ENCODE results near the gene SIGLEC10. TPM values are rescaled to one million over a fixed set of nuclear protein-coding genes. Genes with fewer than 3 reads are reported as not detected.
"Not testable (repeated sequence)": the region's sequence is repeated elsewhere in the genome, so short reads cannot be mapped to it uniquely, and the experiment has no call there.

The SIGLEC10 gene, protein sequence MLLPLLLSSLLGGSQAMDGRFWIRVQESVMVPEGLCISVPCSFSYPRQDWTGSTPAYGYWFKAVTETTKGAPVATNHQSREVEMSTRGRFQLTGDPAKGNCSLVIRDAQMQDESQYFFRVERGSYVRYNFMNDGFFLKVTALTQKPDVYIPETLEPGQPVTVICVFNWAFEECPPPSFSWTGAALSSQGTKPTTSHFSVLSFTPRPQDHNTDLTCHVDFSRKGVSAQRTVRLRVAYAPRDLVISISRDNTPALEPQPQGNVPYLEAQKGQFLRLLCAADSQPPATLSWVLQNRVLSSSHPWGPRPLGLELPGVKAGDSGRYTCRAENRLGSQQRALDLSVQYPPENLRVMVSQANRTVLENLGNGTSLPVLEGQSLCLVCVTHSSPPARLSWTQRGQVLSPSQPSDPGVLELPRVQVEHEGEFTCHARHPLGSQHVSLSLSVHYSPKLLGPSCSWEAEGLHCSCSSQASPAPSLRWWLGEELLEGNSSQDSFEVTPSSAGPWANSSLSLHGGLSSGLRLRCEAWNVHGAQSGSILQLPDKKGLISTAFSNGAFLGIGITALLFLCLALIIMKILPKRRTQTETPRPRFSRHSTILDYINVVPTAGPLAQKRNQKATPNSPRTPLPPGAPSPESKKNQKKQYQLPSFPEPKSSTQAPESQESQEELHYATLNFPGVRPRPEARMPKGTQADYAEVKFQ
- total RNA-seq (not detected in 2 replicates), polyA plus RNA-seq (0.22 and 0.55 TPM in 2 replicates)

DNA sequence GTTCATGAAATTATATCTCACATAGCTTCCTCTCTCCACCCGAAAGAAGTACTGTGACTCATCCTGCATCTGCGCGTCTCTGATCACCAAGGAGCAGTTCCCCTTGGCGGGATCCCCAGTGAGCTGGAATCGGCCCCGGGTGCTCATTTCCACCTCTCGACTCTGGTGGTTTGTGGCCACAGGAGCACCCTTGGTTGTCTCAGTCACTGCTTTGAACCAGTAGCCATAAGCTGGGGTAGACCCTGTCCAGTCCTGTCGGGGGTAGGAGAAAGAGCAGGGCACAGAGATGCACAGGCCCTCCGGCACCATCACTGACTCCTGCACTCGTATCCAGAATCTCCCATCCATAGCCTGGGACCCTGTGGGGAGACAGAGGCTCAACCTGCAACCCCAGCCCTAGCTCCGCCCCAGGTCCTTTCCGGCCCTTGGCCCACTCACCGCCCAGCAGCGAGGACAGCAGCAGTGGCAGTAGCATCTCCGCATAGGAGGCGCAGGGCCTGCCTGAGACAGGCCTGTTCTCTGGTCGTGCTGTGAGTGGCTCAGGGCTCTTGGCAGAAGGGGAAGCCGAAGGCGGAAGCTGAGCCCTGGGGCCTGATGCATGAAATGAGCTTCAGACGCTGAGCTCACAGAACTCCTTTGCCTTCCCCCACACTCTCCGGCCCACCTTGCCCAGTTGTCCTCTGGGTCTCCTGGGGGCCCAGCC lies at the start of gene SIGLEC10:
Gene SIGLEC10, minus strand, starts transcription at position 536 of the 703 bp plus-strand sequence. Its CDS starts 61 bp downstream, at position 475.
- Histone ChIP-seq H3K27me3 (peaks cover 11% of the 10 kb centered on the region), H3K36me3 (no peaks in the 10 kb centered on the region), H3K9me3 (ENCODE audit: low read depth) (no peaks in the 10 kb centered on the region), H3K4me3 (no peak within 1 kb of the TSS), H3K4me1 (ENCODE audit: low read depth) (no peaks in the 10 kb centered on the region), H3K27ac (no peak within 1 kb of the TSS)
- peak in 1 of 2 donors; percentile 23 for DNase-seq (ENCODE audit: low read depth in 1 of 2, low spot score in 1 of 2)
- TF ChIP-seq, protein P1, sequence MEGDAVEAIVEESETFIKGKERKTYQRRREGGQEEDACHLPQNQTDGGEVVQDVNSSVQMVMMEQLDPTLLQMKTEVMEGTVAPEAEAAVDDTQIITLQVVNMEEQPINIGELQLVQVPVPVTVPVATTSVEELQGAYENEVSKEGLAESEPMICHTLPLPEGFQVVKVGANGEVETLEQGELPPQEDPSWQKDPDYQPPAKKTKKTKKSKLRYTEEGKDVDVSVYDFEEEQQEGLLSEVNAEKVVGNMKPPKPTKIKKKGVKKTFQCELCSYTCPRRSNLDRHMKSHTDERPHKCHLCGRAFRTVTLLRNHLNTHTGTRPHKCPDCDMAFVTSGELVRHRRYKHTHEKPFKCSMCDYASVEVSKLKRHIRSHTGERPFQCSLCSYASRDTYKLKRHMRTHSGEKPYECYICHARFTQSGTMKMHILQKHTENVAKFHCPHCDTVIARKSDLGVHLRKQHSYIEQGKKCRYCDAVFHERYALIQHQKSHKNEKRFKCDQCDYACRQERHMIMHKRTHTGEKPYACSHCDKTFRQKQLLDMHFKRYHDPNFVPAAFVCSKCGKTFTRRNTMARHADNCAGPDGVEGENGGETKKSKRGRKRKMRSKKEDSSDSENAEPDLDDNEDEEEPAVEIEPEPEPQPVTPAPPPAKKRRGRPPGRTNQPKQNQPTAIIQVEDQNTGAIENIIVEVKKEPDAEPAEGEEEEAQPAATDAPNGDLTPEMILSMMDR (IDR thresholded peaks at IDR 0.05; ENCODE audit: low read depth, low read length), result no peak

DNA sequence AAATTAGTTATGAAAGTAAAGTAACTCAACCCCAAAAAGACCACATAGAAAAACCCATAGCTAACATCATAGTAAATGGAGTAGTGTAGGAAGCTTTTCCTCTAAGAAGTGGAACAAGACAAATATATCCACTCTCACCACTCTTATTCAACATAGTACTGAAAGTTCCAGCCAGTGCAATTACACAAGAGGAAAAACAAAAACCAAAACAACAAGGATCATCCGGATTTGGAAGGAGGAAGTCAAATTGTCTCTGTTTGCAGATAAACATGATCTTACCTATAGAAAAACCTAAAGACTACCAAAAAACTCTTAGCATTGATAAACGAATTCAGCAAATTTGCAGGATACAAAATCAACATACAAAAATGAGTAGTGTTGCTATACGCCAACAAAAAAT lies 49.3 kb upstream of the SIGLEC10 start:
- H3K27me3 ChIP-seq, result no peaks in the 10 kb centered on the region

DNA sequence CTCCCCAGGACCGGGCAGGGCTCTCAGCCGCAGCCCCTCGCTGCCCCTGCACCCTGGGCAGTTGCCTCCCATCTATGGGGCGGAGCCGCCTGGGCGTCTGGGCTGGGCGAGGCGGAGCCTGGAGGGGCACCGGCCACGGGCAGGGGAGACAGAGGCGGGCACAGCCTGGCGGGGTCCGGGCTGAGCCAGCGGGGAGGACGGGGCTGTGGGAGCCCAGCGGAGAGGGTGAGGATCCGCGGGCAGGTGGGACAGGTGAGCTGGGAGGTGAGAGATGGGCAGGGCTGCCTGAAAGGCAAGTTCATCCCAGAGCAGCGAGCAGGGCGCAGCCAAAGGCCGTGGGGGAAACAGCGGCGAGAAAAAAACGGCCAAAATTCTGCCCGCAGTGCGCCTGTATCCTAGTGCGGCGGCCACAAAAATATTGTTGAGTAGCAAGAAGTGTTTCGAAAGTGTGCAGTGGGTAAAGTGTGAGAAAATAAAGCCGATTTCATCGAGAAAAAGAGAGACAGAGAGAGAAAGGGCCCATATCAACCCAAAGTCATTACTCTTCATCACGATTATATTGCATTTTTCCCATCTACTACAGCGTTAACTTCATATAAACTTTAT lies 46.6 kb upstream of the SIGLEC10 start:
- H3K36me3 ChIP-seq; H3K27ac ChIP-seq; H3K4me3 ChIP-seq; H3K9me3 ChIP-seq (ENCODE audit: low read depth); H3K4me1 ChIP-seq (ENCODE audit: low read depth); H3K27me3 ChIP-seq; DNase-seq (ENCODE audit: low read depth in 1 of 2, low spot score in 1 of 2): not testable (repeated sequence)

More for the DNA sequence above, 49.3 kb upstream of the SIGLEC10 start:
- no peaks in the 10 kb centered on the region for H3K4me1 ChIP-seq (ENCODE audit: low read depth)
- DNase-seq (ENCODE audit: low read depth in 1 of 2, low spot score in 1 of 2), result no peak
- H3K27ac ChIP-seq, result no peak overlapping the region
- TF ChIP-seq, protein P1 (IDR thresholded peaks at IDR 0.05; ENCODE audit: low read depth, low read length), result no peak
- no peaks in the 10 kb centered on the region for H3K9me3 ChIP-seq (ENCODE audit: low read depth)
- H3K4me3 ChIP-seq, result no peak overlapping the region
- H3K36me3 ChIP-seq, result no peaks in the 10 kb centered on the region

DNA sequence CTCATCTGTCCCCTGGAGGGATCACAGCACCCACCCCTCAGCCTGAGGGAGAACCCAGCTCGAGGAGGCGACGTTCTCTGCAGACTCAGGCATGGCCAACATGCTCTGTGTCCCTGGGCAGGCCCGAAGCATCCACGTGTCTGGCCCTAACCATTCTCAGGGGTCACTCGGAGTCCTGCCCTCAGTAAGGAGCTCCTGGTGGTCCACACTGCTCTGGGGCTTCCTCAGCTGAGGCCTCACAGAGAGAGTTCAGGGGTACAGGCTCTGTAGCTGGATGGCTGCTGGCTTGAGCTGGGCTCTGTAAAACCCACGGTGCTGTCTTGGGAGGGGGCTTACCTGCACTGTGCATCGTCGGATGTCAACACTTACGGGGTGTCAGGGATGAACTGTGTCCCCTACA lies 45.2 kb upstream of the SIGLEC10 start:
- Histone ChIP-seq H3K36me3 (no peaks in the 10 kb centered on the region), H3K27me3 (no peaks in the 10 kb centered on the region), H3K9me3 (ENCODE audit: low read depth) (no peaks in the 10 kb centered on the region), H3K27ac (no peak overlapping the region), H3K4me3 (no peak overlapping the region), H3K4me1 (ENCODE audit: low read depth) (no peaks in the 10 kb centered on the region)
- no peak for DNase-seq (ENCODE audit: low read depth in 1 of 2, low spot score in 1 of 2)
- TF ChIP-seq, protein P1 (IDR thresholded peaks at IDR 0.05; ENCODE audit: low read depth, low read length), result no peak

DNA sequence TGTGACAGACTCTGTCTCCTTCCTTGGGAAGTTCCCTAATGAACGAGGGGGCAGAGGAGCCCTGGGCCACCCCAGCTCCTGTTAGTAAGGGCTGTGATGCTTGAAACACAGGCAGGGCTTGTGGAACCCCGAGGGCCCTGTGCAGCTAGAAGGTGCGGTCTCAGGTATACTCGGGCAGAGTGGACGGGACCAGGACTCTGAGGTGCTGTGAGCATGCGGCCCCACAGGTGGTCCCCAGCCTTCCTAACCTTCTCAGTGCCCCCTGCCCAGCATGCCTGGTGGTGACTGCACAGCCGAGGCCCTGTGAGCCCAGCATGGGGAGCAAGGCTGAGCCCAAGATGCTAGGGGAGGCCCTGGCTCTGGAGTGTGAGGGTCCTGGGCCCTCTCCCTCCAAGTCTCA lies 44.8 kb upstream of the SIGLEC10 start:
- Histone ChIP-seq H3K36me3 (no peaks in the 10 kb centered on the region), H3K4me3 (no peak overlapping the region), H3K27me3 (no peaks in the 10 kb centered on the region), H3K27ac (no peak overlapping the region), H3K9me3 (ENCODE audit: low read depth) (no peaks in the 10 kb centered on the region), H3K4me1 (ENCODE audit: low read depth) (no peaks in the 10 kb centered on the region)
- TF ChIP-seq, protein P1 (IDR thresholded peaks at IDR 0.05; ENCODE audit: low read depth, low read length), result no peak
- no peak for DNase-seq (ENCODE audit: low read depth in 1 of 2, low spot score in 1 of 2)
